ENCODE data around the gene TPMT.

The TPMT gene

GRCh38 chr6:18148304-18149025 is 6.4 kb downstream of the TPMT start:
- no peak for DNase-seq (ENCODE audit: low read depth)
- H3K4me3 ChIP-seq (ENCODE audit: low read depth, low read length), result no peak overlapping the region

DNA sequence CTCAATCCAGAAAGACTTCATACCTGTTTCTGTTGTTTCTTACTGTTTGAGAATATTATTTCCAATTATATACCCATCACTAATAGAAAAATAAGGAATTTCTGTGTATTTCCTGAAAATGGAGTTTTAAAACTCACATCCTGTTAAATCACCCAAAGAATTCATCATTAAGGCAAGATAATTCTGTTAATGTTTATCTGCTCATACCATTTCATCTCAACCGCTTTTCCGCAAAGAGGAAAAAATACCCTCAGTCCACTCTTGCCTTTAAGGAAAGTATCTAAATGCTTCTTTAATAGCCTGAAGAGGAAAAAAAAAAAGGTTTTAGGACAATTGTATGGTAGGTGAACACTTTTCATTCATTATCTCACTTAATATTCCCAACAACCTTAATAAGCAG is 7.3 kb downstream of the TPMT start:
- no peak for DNase-seq (ENCODE audit: low read depth)
- H3K4me3 ChIP-seq (ENCODE audit: low read depth, low read length), result no peak overlapping the region
- TF ChIP-seq, protein P1, sequence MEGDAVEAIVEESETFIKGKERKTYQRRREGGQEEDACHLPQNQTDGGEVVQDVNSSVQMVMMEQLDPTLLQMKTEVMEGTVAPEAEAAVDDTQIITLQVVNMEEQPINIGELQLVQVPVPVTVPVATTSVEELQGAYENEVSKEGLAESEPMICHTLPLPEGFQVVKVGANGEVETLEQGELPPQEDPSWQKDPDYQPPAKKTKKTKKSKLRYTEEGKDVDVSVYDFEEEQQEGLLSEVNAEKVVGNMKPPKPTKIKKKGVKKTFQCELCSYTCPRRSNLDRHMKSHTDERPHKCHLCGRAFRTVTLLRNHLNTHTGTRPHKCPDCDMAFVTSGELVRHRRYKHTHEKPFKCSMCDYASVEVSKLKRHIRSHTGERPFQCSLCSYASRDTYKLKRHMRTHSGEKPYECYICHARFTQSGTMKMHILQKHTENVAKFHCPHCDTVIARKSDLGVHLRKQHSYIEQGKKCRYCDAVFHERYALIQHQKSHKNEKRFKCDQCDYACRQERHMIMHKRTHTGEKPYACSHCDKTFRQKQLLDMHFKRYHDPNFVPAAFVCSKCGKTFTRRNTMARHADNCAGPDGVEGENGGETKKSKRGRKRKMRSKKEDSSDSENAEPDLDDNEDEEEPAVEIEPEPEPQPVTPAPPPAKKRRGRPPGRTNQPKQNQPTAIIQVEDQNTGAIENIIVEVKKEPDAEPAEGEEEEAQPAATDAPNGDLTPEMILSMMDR (IDR thresholded peaks at IDR 0.05; ENCODE audit: insufficient read depth, low read depth, low read length, missing control alignments), result no peak

More at GRCh38 chr6:18148304-18149025, 6.4 kb downstream of the TPMT start:
- TF ChIP-seq, protein P1 (IDR thresholded peaks at IDR 0.05; ENCODE audit: insufficient read depth, low read depth, low read length, missing control alignments), result no peak

- TF ChIP-seq, protein P1 (IDR thresholded peaks at IDR 0.05; ENCODE audit: insufficient read depth, low read depth, low read length, missing control alignments), result no peak
- DNase-seq (ENCODE audit: low read depth), result no peak
- no peak overlapping the region for H3K4me3 ChIP-seq (ENCODE audit: low read depth, low read length)
Observed at GRCh38 chr6:18147160-18147559, 7.7 kb downstream of the TPMT start.

DNA sequence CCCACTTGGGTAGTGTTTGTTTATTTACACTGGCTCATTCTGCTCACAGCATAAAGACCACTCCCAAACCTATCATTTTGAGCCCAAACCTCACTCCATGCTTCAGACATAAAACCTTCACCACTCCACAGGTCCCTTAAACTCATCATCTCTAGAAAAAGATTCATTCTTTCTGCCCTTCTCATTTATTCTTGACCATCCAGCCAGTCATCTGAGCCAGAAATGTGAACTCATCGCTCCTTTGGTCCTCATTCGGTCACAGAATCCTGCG is 12.4 kb downstream of the TPMT start:
- TF ChIP-seq, protein P1 (IDR thresholded peaks at IDR 0.05; ENCODE audit: insufficient read depth, low read depth, low read length, missing control alignments), result no peak
- no peak overlapping the region for H3K4me3 ChIP-seq (ENCODE audit: low read depth, low read length)
- no peak for DNase-seq (ENCODE audit: low read depth)

DNA sequence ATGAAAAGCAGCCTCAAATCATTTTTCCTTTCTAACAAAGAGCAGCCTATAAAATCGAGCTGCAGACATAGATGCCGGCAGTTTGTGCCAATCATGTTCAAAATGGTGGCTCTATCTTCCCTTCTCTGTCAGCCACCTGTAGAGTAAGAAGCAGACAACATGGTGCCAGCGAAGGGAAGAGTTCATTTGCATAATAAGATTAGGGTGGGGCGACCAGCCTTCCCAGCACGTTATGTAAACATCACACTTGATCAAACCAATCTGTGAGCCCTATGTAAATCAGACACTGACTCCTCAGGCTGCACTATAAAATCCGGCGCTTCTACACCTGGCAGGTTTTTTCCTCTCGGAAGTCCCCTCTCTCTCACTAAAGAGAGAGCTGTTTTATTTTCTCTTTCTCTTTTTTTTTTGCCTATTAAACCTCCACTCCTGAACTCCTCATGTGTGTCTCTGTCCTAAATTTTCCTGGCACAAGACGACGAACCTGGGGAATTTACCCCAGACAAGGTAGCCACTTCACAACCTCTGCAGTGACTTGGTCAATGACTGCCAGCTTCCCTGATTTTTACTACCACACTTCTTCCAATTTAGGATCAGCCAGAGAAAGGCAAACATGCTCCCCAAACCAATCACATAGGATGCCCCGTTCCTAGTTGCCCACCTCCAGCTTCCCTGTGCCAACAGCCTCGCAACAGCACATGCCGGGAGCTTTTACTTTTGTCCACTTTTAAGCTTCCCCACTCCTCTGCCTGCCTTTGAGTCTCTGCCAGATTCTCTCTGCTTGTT is 12.9 kb downstream of the TPMT start:
- no peak overlapping the region for H3K4me3 ChIP-seq (ENCODE audit: low read depth, low read length)
- DNase-seq (ENCODE audit: low read depth), result peak; percentile 24
- TF ChIP-seq, protein P1 (IDR thresholded peaks at IDR 0.05; ENCODE audit: insufficient read depth, low read depth, low read length, missing control alignments), result no peak

DNA sequence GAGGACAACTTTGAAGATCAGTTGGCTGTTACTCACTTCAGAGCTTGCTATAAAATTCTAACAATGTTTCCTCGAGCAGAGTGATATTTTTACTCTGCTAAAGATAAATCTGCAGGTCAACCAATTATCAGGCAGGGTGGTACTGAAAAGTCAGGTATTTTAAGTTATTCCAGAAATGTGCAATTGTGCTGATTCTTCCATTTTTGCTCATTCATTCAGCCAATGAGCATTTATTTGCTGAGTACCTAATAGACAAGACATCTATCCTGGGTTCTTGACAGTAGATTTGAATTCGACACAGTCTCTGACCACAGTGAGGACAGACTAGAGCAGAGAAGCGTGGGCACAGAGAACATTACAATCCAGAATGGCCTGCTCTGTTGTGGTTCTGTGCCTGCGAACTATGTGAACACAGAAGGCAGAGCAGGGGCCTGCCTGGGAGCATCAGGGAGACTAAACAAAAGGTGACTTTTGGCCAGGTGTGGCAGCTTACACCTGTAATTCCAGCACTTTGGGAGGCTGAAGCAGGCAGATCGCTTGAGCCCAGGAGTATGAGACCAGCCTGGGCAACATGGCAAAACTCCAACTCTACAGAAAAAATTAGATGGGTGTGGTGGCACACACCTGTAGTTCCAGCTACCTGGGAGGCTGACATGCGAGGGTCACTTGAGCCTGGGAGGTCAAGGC is 14.8 kb downstream of the TPMT start:
- no peak for DNase-seq (ENCODE audit: low read depth)
- TF ChIP-seq, protein P1 (IDR thresholded peaks at IDR 0.05; ENCODE audit: insufficient read depth, low read depth, low read length, missing control alignments), result no peak
- H3K4me3 ChIP-seq (ENCODE audit: low read depth, low read length), result no peak overlapping the region

Data from GM12865 (cell line).